ENCODE measurements around the gene TRDMT1.

The TRDMT1 gene

DNA sequence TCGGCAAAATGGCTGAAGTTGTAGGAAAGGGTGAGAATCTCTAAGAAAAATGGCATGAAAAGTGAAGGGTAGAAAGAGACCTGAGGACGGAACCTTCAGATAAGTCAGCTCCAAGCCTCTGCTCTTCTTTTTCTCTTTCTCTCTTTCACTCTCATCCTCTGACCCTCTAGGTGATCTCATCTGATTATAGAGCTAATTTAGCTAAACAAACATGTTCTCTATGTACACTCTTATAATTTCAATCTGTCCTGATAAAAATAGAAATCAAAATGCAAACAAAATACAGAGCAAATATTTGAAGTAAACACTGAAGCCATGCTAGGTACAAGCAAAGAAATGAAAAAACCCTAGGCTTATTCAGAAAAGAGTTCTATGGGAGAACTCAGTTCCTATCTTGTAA is 57.4 kb downstream of the TRDMT1 start:
- WGBS (ENCODE audit: extremely low coverage, insufficient coverage, low lambda C conversion rate), result no CpG with 5 or more reads among the region's 2 CpGs
- H3K36me3 ChIP-seq (ENCODE audit: control insufficient read depth, insufficient read depth, low read length), result no peaks in the 10 kb centered on the region

DNA sequence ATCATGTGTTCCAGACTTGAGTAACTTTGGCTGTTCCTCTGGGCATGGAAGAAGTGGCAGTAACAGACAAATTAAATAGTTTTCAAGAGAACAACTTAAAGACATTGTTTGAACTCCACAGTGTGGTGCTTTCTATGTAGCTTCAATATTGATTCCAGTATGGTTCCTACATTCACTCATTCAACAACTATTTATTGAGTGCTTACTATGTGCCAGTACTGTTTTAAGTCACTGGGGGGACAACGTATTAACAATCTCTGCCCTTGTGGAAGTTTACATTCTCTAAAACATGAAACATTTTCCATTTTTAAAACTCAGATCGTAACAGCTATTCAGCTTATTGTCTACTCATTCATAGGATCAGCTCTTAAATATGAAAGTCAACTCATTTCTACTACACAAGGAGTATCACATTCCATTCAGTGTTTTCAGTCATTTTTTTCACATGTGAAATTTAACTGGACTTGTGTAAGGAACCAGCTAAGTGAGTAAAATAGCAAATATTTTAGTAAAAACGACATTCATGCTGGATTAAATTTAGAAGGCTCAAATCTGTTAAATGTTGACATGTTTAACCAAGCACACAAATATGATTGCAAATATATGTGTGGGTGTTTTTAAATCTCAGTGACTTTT is 58.3 kb downstream of the TRDMT1 start:
- no peaks in the 10 kb centered on the region for H3K79me1 ChIP-seq (ENCODE audit: low read length)
- no CpG with 5 or more reads among the region's 3 CpGs for WGBS (ENCODE audit: extremely low coverage, insufficient coverage, low lambda C conversion rate)
- H3K9ac ChIP-seq (ENCODE audit: low read length), result no peak overlapping the region

More for the DNA sequence above, 57.4 kb downstream of the TRDMT1 start:
- Histone ChIP-seq H3K27ac (ENCODE audit: low read depth, low read length) (no peak overlapping the region), H3K4ac (ENCODE audit: low read depth, low read length) (no peak overlapping the region), H2BK5ac (ENCODE audit: low read length) (no peak overlapping the region), H4K5ac (ENCODE audit: low read length) (no peak overlapping the region), H3K4me2 (ENCODE audit: low read length) (no peak overlapping the region), H3K18ac (ENCODE audit: low read length) (no peak overlapping the region), H3K23ac (ENCODE audit: low read length) (no peak overlapping the region), H4K8ac (ENCODE audit: low read depth, low read length) (no peak overlapping the region), H3K4me1 (ENCODE audit: control insufficient read depth, low read depth, low read length) (peaks cover 2% of the 10 kb centered on the region), H2BK15ac (replicated peaks; ENCODE audit: low read depth) (no peak overlapping the region), H2BK120ac (ENCODE audit: low read depth, low read length) (no peak overlapping the region), H3K79me2 (ENCODE audit: control insufficient read depth, insufficient read depth, low read length) (no peaks in the 10 kb centered on the region), H3K9ac (ENCODE audit: low read length) (no peak overlapping the region), H2AK5ac (ENCODE audit: low read length) (no peak overlapping the region), H3K27me3 (ENCODE audit: insufficient read depth, low read length, poor library complexity) (no peaks in the 10 kb centered on the region), H3K79me1 (ENCODE audit: low read length) (no peaks in the 10 kb centered on the region), H3K4me3 (ENCODE audit: low read length) (no peak overlapping the region), H3K56ac (ENCODE audit: low read length) (no peak overlapping the region)
- no peak for DNase-seq

DNA sequence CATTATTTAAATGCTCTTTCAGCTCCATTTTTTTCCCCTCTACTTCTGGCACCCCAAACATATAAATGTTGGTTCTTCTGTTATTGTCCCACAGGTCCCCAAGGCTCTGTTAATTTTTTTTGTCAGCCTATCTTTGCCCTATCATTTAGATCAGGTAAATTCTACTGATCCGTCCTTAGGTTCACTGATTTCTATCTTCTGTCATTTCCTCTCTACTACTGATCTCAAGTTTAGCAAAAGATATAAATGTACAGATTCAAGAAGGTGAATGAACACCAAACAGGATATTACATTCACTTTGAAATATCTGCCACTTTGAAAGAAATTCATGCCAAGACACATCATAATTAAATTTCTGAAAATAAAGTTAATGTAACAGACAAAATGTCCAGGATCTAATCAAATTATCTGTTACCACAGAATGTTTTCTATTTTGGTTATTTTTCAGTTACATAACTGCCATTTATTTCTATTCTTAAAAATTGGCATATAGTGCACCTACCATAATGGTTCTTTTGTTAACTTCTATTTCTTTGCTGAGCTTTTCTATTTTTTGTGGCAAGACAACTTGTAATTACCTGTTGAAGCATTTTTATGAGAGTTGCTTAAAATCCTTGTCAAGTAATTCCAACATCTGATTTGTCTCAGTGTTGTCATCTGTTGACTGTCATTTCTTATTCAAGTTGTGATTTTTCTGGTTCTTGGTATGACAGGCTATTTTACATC is 59.8 kb downstream of the TRDMT1 start:
- Histone ChIP-seq H2BK5ac (ENCODE audit: low read length) (no peak overlapping the region), H3K4me2 (ENCODE audit: low read length) (no peak overlapping the region)
- no CpG with 5 or more reads among the region's 1 CpG for WGBS (ENCODE audit: extremely low coverage, insufficient coverage, low lambda C conversion rate)

More for the DNA sequence above, 58.3 kb downstream of the TRDMT1 start:
- Histone ChIP-seq H3K79me2 (ENCODE audit: control insufficient read depth, insufficient read depth, low read length) (no peaks in the 10 kb centered on the region), H2AK5ac (ENCODE audit: low read length) (no peak overlapping the region), H3K4me2 (ENCODE audit: low read length) (no peak overlapping the region), H2BK120ac (ENCODE audit: low read depth, low read length) (no peak overlapping the region), H3K4ac (ENCODE audit: low read depth, low read length) (no peak overlapping the region), H3K27ac (ENCODE audit: low read depth, low read length) (no peak overlapping the region), H3K36me3 (ENCODE audit: control insufficient read depth, insufficient read depth, low read length) (no peaks in the 10 kb centered on the region), H4K8ac (ENCODE audit: low read depth, low read length) (no peak overlapping the region), H3K18ac (ENCODE audit: low read length) (no peak overlapping the region), H3K4me1 (ENCODE audit: control insufficient read depth, low read depth, low read length) (peaks cover 2% of the 10 kb centered on the region), H3K23ac (ENCODE audit: low read length) (no peak overlapping the region), H3K27me3 (ENCODE audit: insufficient read depth, low read length, poor library complexity) (no peaks in the 10 kb centered on the region), H4K5ac (ENCODE audit: low read length) (no peak overlapping the region), H2BK15ac (replicated peaks; ENCODE audit: low read depth) (no peak overlapping the region), H3K56ac (ENCODE audit: low read length) (no peak overlapping the region), H3K4me3 (ENCODE audit: low read length) (no peak overlapping the region), H2BK5ac (ENCODE audit: low read length) (no peak overlapping the region)
- no peak for DNase-seq

DNA sequence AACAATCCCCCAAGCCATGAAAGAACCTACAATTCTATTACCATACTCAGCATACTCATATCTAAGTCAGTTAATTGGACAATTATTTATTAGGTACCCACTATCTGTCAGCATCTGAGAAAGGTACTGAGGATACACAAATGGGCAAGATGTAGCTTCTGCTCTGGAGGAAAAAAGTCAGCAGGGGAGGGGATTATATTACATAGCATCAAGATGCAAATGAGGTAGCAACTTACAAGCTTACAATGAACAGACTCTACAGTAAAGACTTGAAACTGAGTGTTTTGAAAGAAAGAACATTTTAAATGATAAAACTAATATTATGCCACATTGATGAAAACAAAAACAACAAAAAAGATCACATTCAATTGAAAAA is 61.1 kb downstream of the TRDMT1 start:
- Histone ChIP-seq H3K27me3 (ENCODE audit: insufficient read depth, low read length, poor library complexity) (no peaks in the 10 kb centered on the region), H2BK120ac (ENCODE audit: low read depth, low read length) (no peak overlapping the region), H3K27ac (ENCODE audit: low read depth, low read length) (no peak overlapping the region), H3K79me2 (ENCODE audit: control insufficient read depth, insufficient read depth, low read length) (no peaks in the 10 kb centered on the region), H3K56ac (ENCODE audit: low read length) (no peak overlapping the region), H2BK15ac (replicated peaks; ENCODE audit: low read depth) (no peak overlapping the region), H3K4me2 (ENCODE audit: low read length) (no peak overlapping the region), H3K36me3 (ENCODE audit: control insufficient read depth, insufficient read depth, low read length) (no peaks in the 10 kb centered on the region), H2BK5ac (ENCODE audit: low read length) (no peak overlapping the region), H4K5ac (ENCODE audit: low read length) (no peak overlapping the region), H4K8ac (ENCODE audit: low read depth, low read length) (no peak overlapping the region), H3K4ac (ENCODE audit: low read depth, low read length) (no peak overlapping the region), H3K79me1 (ENCODE audit: low read length) (no peaks in the 10 kb centered on the region), H3K9ac (ENCODE audit: low read length) (no peak overlapping the region), H2AK5ac (ENCODE audit: low read length) (no peak overlapping the region), H3K23ac (ENCODE audit: low read length) (no peak overlapping the region), H3K18ac (ENCODE audit: low read length) (no peak overlapping the region), H3K4me1 (ENCODE audit: control insufficient read depth, low read depth, low read length) (peaks cover 2% of the 10 kb centered on the region), H3K4me3 (ENCODE audit: low read length) (no peak overlapping the region)
- DNase-seq, result no peak

More for the DNA sequence above, 59.8 kb downstream of the TRDMT1 start:
- Histone ChIP-seq H2BK15ac (replicated peaks; ENCODE audit: low read depth) (no peak overlapping the region), H2AK5ac (ENCODE audit: low read length) (no peak overlapping the region), H4K5ac (ENCODE audit: low read length) (no peak overlapping the region), H2BK120ac (ENCODE audit: low read depth, low read length) (no peak overlapping the region), H3K18ac (ENCODE audit: low read length) (no peak overlapping the region), H3K4ac (ENCODE audit: low read depth, low read length) (no peak overlapping the region), H4K8ac (ENCODE audit: low read depth, low read length) (no peak overlapping the region), H3K79me2 (ENCODE audit: control insufficient read depth, insufficient read depth, low read length) (no peaks in the 10 kb centered on the region), H3K9ac (ENCODE audit: low read length) (no peak overlapping the region), H3K27me3 (ENCODE audit: insufficient read depth, low read length, poor library complexity) (no peaks in the 10 kb centered on the region), H3K36me3 (ENCODE audit: control insufficient read depth, insufficient read depth, low read length) (no peaks in the 10 kb centered on the region), H3K27ac (ENCODE audit: low read depth, low read length) (no peak overlapping the region), H3K4me1 (ENCODE audit: control insufficient read depth, low read depth, low read length) (peaks cover 2% of the 10 kb centered on the region), H3K4me3 (ENCODE audit: low read length) (no peak overlapping the region), H3K23ac (ENCODE audit: low read length) (no peak overlapping the region), H3K56ac (ENCODE audit: low read length) (no peak overlapping the region), H3K79me1 (ENCODE audit: low read length) (no peaks in the 10 kb centered on the region)
- DNase-seq, result no peak

DNA sequence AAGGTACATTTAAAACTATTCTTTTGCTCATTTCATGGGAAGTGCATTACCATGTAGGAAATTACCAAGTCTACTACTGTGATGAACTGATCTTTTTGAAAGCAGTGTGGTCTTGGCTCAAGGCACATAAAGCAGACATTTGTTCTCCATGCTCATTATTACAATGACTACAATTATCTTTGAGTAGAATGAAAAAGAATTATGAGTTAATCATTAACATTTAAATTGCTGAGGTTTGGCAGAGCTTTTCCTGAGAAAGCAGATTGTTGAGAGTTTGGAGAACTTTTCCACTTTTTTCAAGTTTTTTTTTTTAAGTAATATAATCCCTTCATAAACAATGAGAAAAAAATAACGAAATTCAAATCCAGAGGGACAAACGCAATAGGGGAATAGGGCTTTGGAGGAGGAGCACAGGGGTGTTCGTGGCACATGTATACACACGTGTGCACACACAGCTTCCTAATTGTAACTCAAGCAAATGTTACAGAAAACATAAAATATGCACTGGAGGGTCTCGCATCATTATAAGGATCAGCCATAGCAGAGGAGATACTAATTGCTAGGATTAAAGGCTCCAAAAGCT is 62.9 kb downstream of the TRDMT1 start:
- H2BK15ac ChIP-seq (replicated peaks; ENCODE audit: low read depth), result no peak overlapping the region
- H3K4me1 ChIP-seq (ENCODE audit: control insufficient read depth, low read depth, low read length), result peaks cover 2% of the 10 kb centered on the region
- no peak overlapping the region for H3K56ac ChIP-seq (ENCODE audit: low read length)
- DNase-seq, result no peak
- no peak overlapping the region for H3K27ac ChIP-seq (ENCODE audit: low read depth, low read length)
- no peaks in the 10 kb centered on the region for H3K36me3 ChIP-seq (ENCODE audit: control insufficient read depth, insufficient read depth, low read length)
- H3K79me2 ChIP-seq (ENCODE audit: control insufficient read depth, insufficient read depth, low read length), result no peaks in the 10 kb centered on the region
- no peak overlapping the region for H3K4ac ChIP-seq (ENCODE audit: low read depth, low read length)
- H4K5ac ChIP-seq (ENCODE audit: low read length), result no peak overlapping the region
- H3K9ac ChIP-seq (ENCODE audit: low read length), result no peak overlapping the region
- H4K8ac ChIP-seq (ENCODE audit: low read depth, low read length), result no peak overlapping the region
- no peak overlapping the region for H3K18ac ChIP-seq (ENCODE audit: low read length)
- no peak overlapping the region for H2AK5ac ChIP-seq (ENCODE audit: low read length)
- H2BK5ac ChIP-seq (ENCODE audit: low read length), result no peak overlapping the region
- no peak overlapping the region for H2BK120ac ChIP-seq (ENCODE audit: low read depth, low read length)
- no peak overlapping the region for H3K23ac ChIP-seq (ENCODE audit: low read length)
- no CpG with 5 or more reads among the region's 5 CpGs for WGBS (ENCODE audit: extremely low coverage, insufficient coverage, low lambda C conversion rate)
- no peaks in the 10 kb centered on the region for H3K79me1 ChIP-seq (ENCODE audit: low read length)
- H3K4me2 ChIP-seq (ENCODE audit: low read length), result no peak overlapping the region
- H3K4me3 ChIP-seq (ENCODE audit: low read length), result no peak overlapping the region
- H3K27me3 ChIP-seq (ENCODE audit: insufficient read depth, low read length, poor library complexity), result no peaks in the 10 kb centered on the region
